ENCODE data around the gene QPCTL.
A peak's percentile ranks its signal among the peaks of the same experiment; 100 is the strongest.
"Not testable (repeated sequence)": the region's sequence is repeated elsewhere in the genome, so short reads cannot be mapped to it uniquely, and the experiment has no call there.

QPCTL gene

GRCh38 chr19:45717983-45718650 is 25.7 kb downstream of the QPCTL start:
- DNase-seq: no peak

- DNase-seq: not testable (repeated sequence)
Observed at GRCh38 chr19:45720065-45720464, 27.6 kb downstream of the QPCTL start.

- DNase-seq: not testable (repeated sequence)
Observed at GRCh38 chr19:45728683-45729082, 36.2 kb downstream of the QPCTL start.

- peak in 1 of 2 experiments; percentile 31 for DNase-seq
Observed at GRCh38 chr19:45729800-45730290, 37.4 kb downstream of the QPCTL start.

GRCh38 chr19:45730368-45731288 is 38.2 kb downstream of the QPCTL start, which contains the start of gene FBXO46:
Gene FBXO46, minus strand, starts transcription at chr19:45730896. Its CDS starts 17,401 bp downstream, at chr19:45713495.
- peak; percentile 98 to 99 for DNase-seq

DNA sequence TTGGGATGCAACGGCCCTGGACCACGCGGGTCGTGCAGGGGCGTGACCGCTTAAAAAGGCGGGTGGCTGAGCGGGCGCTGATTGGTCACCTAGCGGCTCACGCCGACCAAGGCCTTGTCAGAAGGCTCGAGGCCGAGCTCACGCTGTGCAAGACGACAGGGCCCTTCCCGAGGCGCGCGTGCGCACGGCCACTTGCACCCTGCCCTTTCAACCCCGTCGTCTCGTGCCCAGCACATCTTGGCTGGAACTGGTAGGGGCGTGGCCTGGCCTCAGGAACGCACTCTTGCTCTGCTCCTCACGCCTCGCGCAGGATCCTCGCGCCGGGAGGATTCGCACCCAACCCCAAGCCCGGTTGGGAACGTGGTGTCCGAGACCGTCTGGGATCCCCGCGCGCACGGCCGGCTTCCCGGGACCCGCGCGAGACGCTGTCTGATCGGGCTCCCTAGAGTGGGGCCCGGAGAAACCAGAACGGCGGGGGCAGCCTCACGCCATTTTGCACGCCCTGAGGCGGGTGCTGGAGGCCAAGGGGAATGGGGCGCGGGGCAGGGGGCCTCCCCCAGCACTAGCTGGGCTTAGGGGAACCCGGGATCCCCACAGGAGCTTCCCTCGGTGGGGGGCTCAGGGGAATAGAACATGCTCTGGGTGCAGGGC is 40.8 kb downstream of the QPCTL start, which contains the start of gene MEIOSIN:
TSS of gene MEIOSIN (plus strand) at position 280 of the 651 bp plus-strand sequence. CDS start 1,938 bp downstream, outside the sequence.
- DNase-seq: no peak

- DNase-seq: peak; percentile 7 to 28
Observed at GRCh38 chr19:45739498-45740439, 47.3 kb downstream of the QPCTL start.

GRCh38 chr19:45742969-45743368 is 50.5 kb downstream of the QPCTL start:
- no peak for DNase-seq

GRCh38 chr19:45745606-45746005 is 53.1 kb downstream of the QPCTL start:
- DNase-seq: no peak

DNA sequence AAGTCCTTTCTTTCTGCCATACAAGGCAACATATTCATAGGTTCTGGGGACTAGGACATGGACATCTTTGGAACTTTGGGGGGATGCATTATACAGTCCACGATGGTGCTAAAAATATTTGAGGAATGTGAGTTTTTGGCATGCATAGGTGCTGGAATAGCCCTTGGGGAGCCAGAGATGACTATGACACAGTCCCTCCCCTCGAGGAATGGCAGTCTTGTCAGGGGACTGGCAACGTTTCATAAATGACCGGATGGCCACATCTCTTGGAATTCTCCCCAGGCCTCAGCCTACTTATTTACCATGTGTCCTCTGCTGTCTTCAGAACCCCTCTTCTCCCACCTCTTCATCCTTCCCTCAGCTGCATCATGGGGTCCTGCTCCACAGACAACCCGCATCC is 54.4 kb downstream of the QPCTL start:
- no peak for DNase-seq

DNA sequence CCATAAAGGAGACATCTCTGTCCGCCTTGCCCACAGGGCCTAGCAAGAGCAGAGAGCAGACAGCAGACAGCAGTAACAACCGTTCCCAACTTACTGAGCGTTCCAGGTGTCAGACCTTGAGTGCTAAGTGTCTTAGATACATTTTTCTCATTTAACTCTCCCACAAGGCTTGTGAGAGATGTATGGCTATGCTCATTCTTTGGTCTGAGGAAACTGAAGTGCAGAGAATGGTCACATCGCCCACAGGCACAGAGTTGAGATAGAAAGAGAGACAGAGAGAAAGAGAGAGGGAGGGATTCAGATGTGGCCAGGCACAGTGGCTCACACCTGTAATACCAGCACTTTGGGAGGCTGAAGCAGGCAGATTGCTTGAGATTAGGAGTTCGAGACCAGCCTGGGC is 55.0 kb downstream of the QPCTL start:
- no peak for DNase-seq

DNA sequence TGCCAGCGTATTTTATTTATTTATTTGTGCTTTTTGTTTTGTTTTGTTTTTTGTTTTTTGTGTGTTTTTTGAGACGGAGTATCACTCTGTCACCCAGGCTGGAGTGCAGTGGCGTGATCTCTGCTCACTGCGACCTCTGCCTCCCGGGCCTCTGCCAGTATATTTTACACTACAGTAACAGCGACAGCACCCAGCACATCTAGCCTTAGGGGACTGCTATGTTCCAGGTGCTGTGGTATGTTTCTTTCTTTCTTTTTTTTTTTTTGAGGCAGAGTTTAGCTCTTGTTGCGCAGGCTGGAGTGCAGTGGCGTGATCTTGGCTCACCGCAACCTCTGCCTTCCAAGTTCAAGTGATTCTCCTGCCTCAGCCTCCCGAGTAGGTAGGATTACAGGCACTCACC is 59.0 kb downstream of the QPCTL start:
- DNase-seq: not testable (repeated sequence)

DNA sequence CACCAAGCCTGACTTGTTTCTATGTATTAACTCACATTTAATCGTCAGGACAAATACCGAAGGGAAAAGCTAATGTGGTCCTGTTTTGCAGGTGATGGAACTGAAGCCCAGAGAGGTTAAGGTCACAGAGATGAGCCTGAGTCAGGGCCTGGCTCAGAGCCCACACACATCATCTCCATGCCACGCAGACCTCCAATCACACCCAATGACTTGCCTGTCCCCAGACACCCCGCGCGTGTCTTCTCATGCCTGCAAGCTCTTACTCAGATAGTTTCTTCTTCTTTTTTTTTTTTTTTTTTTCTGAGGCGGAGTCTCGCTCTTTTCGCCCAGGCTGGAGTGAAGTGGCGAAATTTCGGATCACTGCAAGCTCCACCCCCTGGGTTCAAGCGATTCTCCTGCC is 60.2 kb downstream of the QPCTL start:
- no peak for DNase-seq

GRCh38 chr19:45753548-45753947 is 61.1 kb downstream of the QPCTL start:
- DNase-seq: no peak

Measured in Kasumi-1 (cell line).